ENCODE measurements around the gene EFCAB5. TPM values are rescaled to one million over a fixed set of nuclear protein-coding genes. Genes with fewer than 3 reads are reported as not detected.
"Not testable (repeated sequence)": the region's sequence is repeated elsewhere in the genome, so short reads cannot be mapped to it uniquely, and the experiment has no call there.

Gene EFCAB5
- total RNA-seq, 1 donor from 2014 or later = not detected

- no peaks in the 10 kb centered on the region for H3K27me3 ChIP-seq
- H3K36me3 ChIP-seq = no peaks in the 10 kb centered on the region
- H3K4me1 ChIP-seq = peaks cover 18% of the 10 kb centered on the region
- DNase-seq (ENCODE audit: extremely low spot score in 2 of 2) = no peak
- no peak overlapping the region for H3K4me3 ChIP-seq
- TF ChIP-seq POLR2AphosphoS5 (IDR thresholded peaks at IDR 0.05; ENCODE audit: insufficient read depth in 1 of 2, low read depth in 1 of 2) (no peak), CTCF (IDR thresholded peaks at IDR 0.05) (no peak), POLR2A (IDR thresholded peaks at IDR 0.05) (no peak)
- H3K9me3 ChIP-seq = no peaks in the 10 kb centered on the region
- H3K27ac ChIP-seq = no peak overlapping the region
- intact Hi-C loops (cut with DNase I) = loop anchor here (10.0 kb wide), 1 partner anchor 349 kb away; the partner anchor contains the start of gene GIT1
Measured at GRCh38 chr17:29933379-29933778, 8.1 kb upstream of the EFCAB5 start.

GRCh38 chr17:29935909-29936308 is 5.5 kb upstream of the EFCAB5 start:
- intact Hi-C loops (cut with DNase I) = loop anchor here (10.0 kb wide), 1 partner anchor 351 kb away; the partner anchor contains the start of gene GIT1
- H3K27ac ChIP-seq; H3K4me1 ChIP-seq; DNase-seq (ENCODE audit: extremely low spot score in 2 of 2); H3K4me3 ChIP-seq; H3K36me3 ChIP-seq; H3K27me3 ChIP-seq; H3K9me3 ChIP-seq: not testable (repeated sequence)

GRCh38 chr17:29936724-29937123 is 4.7 kb upstream of the EFCAB5 start:
- H3K4me1 ChIP-seq = peaks cover 2% of the 10 kb centered on the region
- no peak for DNase-seq (ENCODE audit: extremely low spot score in 2 of 2)
- intact Hi-C loops (cut with DNase I) = loop anchor here (10.0 kb wide), 1 partner anchor 352 kb away; the partner anchor contains the start of gene GIT1
- no peaks in the 10 kb centered on the region for H3K27me3 ChIP-seq
- TF ChIP-seq CTCF (IDR thresholded peaks at IDR 0.05) = no peak
- H3K27ac ChIP-seq = no peak overlapping the region
- H3K36me3 ChIP-seq = no peaks in the 10 kb centered on the region
- no peaks in the 10 kb centered on the region for H3K9me3 ChIP-seq
- H3K4me3 ChIP-seq = no peak overlapping the region

- Histone ChIP-seq H3K4me1 (no peaks in the 10 kb centered on the region), H3K36me3 (no peaks in the 10 kb centered on the region), H3K27ac (no peak overlapping the region), H3K27me3 (no peaks in the 10 kb centered on the region), H3K9me3 (no peaks in the 10 kb centered on the region), H3K4me3 (no peak overlapping the region)
- no peak for TF ChIP-seq CTCF (IDR thresholded peaks at IDR 0.05)
- TF ChIP-seq POLR2AphosphoS5 (IDR thresholded peaks at IDR 0.05; ENCODE audit: insufficient read depth in 1 of 2, low read depth in 1 of 2) = no peak
- TF ChIP-seq POLR2A (IDR thresholded peaks at IDR 0.05) = no peak
- intact Hi-C loops (cut with DNase I) = no loop called here
- DNase-seq (ENCODE audit: extremely low spot score in 2 of 2) = no peak
Measured at GRCh38 chr17:29945281-29945680, 3.8 kb downstream of the EFCAB5 start.

GRCh38 chr17:29948448-29949215 is 7.2 kb downstream of the EFCAB5 start:
- no peaks in the 10 kb centered on the region for H3K36me3 ChIP-seq
- no peaks in the 10 kb centered on the region for H3K4me1 ChIP-seq
- no peak overlapping the region for H3K27ac ChIP-seq
- intact Hi-C loops (cut with DNase I) = no loop called here
- no peaks in the 10 kb centered on the region for H3K9me3 ChIP-seq
- no peaks in the 10 kb centered on the region for H3K27me3 ChIP-seq
- no peak overlapping the region for H3K4me3 ChIP-seq
- no peak for TF ChIP-seq POLR2AphosphoS5 (IDR thresholded peaks at IDR 0.05; ENCODE audit: insufficient read depth in 1 of 2, low read depth in 1 of 2)
- no peak for TF ChIP-seq CTCF (IDR thresholded peaks at IDR 0.05)
- no peak for TF ChIP-seq POLR2A (IDR thresholded peaks at IDR 0.05)
- no peak for DNase-seq (ENCODE audit: extremely low spot score in 2 of 2)

Data from vagina (tissue), 2 donors.